ENCODE measurements around the gene PIP5K1B. TPM values are rescaled to one million over a fixed set of nuclear protein-coding genes. Genes with fewer than 3 reads are reported as not detected.

Gene PIP5K1B
- total RNA-seq, 2 donors from 2014 or later = 18.4 to 44.8 TPM

GRCh38 chr9:69016191-69017096 lies 311.4 kb downstream of the PIP5K1B start:
- Histone ChIP-seq H3K4me1 (no peaks in the 10 kb centered on the region), H3K9me3 (no peaks in the 10 kb centered on the region), H3K4me3 (no peak overlapping the region), H3K27me3 (no peaks in the 10 kb centered on the region), H3K36me3 (no peaks in the 10 kb centered on the region), H3K27ac (no peak overlapping the region)
- no peak for DNase-seq (ENCODE audit: low spot score)
- no peak for TF ChIP-seq CTCF (IDR thresholded peaks at IDR 0.05)

- H3K4me1 ChIP-seq = no peaks in the 10 kb centered on the region
- no peaks in the 10 kb centered on the region for H3K27me3 ChIP-seq
- no peaks in the 10 kb centered on the region for H3K9me3 ChIP-seq
- H3K36me3 ChIP-seq = no peaks in the 10 kb centered on the region
- H3K27ac ChIP-seq = no peak overlapping the region
- H3K4me3 ChIP-seq = no peak overlapping the region
- no peak for DNase-seq (ENCODE audit: low spot score)
- no peak for TF ChIP-seq CTCF (IDR thresholded peaks at IDR 0.05)
Observed at GRCh38 chr9:69018737-69019136, 313.7 kb downstream of the PIP5K1B start.

GRCh38 chr9:69019808-69020207 lies 314.8 kb downstream of the PIP5K1B start:
- Histone ChIP-seq H3K36me3 (no peaks in the 10 kb centered on the region), H3K4me3 (no peak overlapping the region), H3K27me3 (no peaks in the 10 kb centered on the region), H3K4me1 (no peaks in the 10 kb centered on the region), H3K27ac (no peak overlapping the region), H3K9me3 (no peaks in the 10 kb centered on the region)
- no peak for DNase-seq (ENCODE audit: low spot score)
- no peak for TF ChIP-seq CTCF (IDR thresholded peaks at IDR 0.05)

- Histone ChIP-seq H3K4me1 (no peaks in the 10 kb centered on the region), H3K9me3 (no peaks in the 10 kb centered on the region), H3K4me3 (no peak overlapping the region), H3K27me3 (no peaks in the 10 kb centered on the region), H3K36me3 (no peaks in the 10 kb centered on the region), H3K27ac (no peak overlapping the region)
- no peak for TF ChIP-seq CTCF (IDR thresholded peaks at IDR 0.05)
- DNase-seq (ENCODE audit: low spot score) = no peak
Observed at GRCh38 chr9:69020301-69021145, 315.5 kb downstream of the PIP5K1B start.

- Histone ChIP-seq H3K27me3 (no peaks in the 10 kb centered on the region), H3K27ac (no peak overlapping the region), H3K9me3 (no peaks in the 10 kb centered on the region), H3K4me1 (no peaks in the 10 kb centered on the region), H3K4me3 (no peak overlapping the region), H3K36me3 (no peaks in the 10 kb centered on the region)
- no peak for DNase-seq (ENCODE audit: low spot score)
- TF ChIP-seq CTCF (IDR thresholded peaks at IDR 0.05) = no peak
Observed at GRCh38 chr9:69023650-69024049, 318.6 kb downstream of the PIP5K1B start.
